IMR-90 (cell line): Measurements from ENCODE around the gene FTO. TPM values are rescaled to one million over a fixed set of nuclear protein-coding genes. Genes with fewer than 3 reads are reported as not detected.

Experiments used
- ATAC-seq: fragments of 200-7000 bp; cut with Tn5 transposase; 2 replicates; pipeline ENCODE4 v1.9.1; 2020; ENCODE audit warnings: low read depth, mild to moderate bottlenecking, moderate library complexity
- BruUV-seq: library from RNA; stranded (reverse); fragments of 400-500 nt; replicated peaks from 2 replicates; lab custom pipeline; 2021; lab: Mats Ljungman, UMichigan
- CTCF ChIA-PET: fragments of 300-600 bp; formaldehyde crosslinking; extraction: SDS; loops from one replicate; lab custom pipeline; 2021; ENCODE audit warnings: antibody characterized with exemption; lab: Yijun Ruan, JAX
- POLR2A ChIA-PET: fragments of 300-600 bp; sonication (Branson Sonifier 250); formaldehyde crosslinking; loops from one replicate; lab custom pipeline; 2022; ENCODE audit warnings: antibody characterized with exemption; ENCODE audit not compliant: unreplicated experiment; lab: Charles Lee
- DNase-seq: peaks from one replicate; pipeline ENCODE4 v3.0.0; 2013
- H2AFZ ChIP-seq: replicated peaks from 2 replicates; pipeline ENCODE3; 2013; ENCODE audit warnings: low read length, mild to moderate bottlenecking; ENCODE audit not compliant: poor library complexity
- H2AK5ac ChIP-seq: 2 replicates; pipeline ENCODE4 v1.6.1; 2013; ENCODE audit warnings: low read depth, low read length, inconsistent platforms
- H2AK9ac ChIP-seq: replicated peaks from 2 replicates; pipeline ENCODE3; 2013; ENCODE audit warnings: mild to moderate bottlenecking, low read depth, low read length, moderate library complexity; ENCODE audit not compliant: poor library complexity
- H2BK120ac ChIP-seq: 2 replicates; pipeline ENCODE4 v1.6.1; 2013; ENCODE audit warnings: low read depth, low read length, inconsistent platforms
- H2BK15ac ChIP-seq: 3 replicates; pipeline ENCODE4 v1.6.1; 2013; ENCODE audit warnings: low read depth, low read length, inconsistent platforms
- H2BK20ac ChIP-seq: 2 replicates; pipeline ENCODE4 v1.6.1; 2013; ENCODE audit warnings: low read depth, mild to moderate bottlenecking, inconsistent platforms, low read length, moderate library complexity
- H2BK5ac ChIP-seq: 2 replicates; pipeline ENCODE4 v1.6.1; 2013; ENCODE audit warnings: mild to moderate bottlenecking, low read depth, low read length, inconsistent platforms; ENCODE audit not compliant: poor library complexity, severe bottlenecking
- H3K14ac ChIP-seq: replicated peaks from 2 replicates; pipeline ENCODE4 v1.6.1; 2013; ENCODE audit warnings: low read depth, low read length, inconsistent platforms
- H3K18ac ChIP-seq: 2 replicates; pipeline ENCODE4 v1.6.1; 2013; ENCODE audit warnings: low read depth, low read length, control low read depth
- H3K23ac ChIP-seq: 2 replicates; pipeline ENCODE4 v1.6.1; 2013; ENCODE audit warnings: low read depth, low read length, inconsistent platforms
- H3K27ac ChIP-seq: 2 replicates; pipeline ENCODE4 v1.5.1; 2013; ENCODE audit warnings: mild to moderate bottlenecking, control low read depth, low read length; ENCODE audit not compliant: insufficient read depth
- H3K27me3 ChIP-seq: 2 replicates; pipeline ENCODE4 v1.6.1; 2013; ENCODE audit warnings: low read length; ENCODE audit not compliant: control insufficient read depth, insufficient read depth
- H3K36me3 ChIP-seq: 2 replicates; pipeline ENCODE4 v1.6.1; 2013; ENCODE audit warnings: low read length, mixed read lengths; ENCODE audit not compliant: control insufficient read depth, insufficient read depth
- H3K4ac ChIP-seq: 2 replicates; pipeline ENCODE4 v1.6.1; 2013; ENCODE audit warnings: low read depth, low read length, inconsistent platforms
- H3K4me1 ChIP-seq: 2 replicates; pipeline ENCODE4 v1.6.1; 2013; ENCODE audit warnings: low read length, mixed read lengths; ENCODE audit not compliant: control insufficient read depth, insufficient read depth
- H3K4me2 ChIP-seq: 2 replicates; pipeline ENCODE4 v1.6.1; 2013; ENCODE audit warnings: low read depth, mild to moderate bottlenecking, control low read depth, low read length, moderate library complexity
- H3K4me3 ChIP-seq: 2 replicates; pipeline ENCODE4 v1.5.1; 2013; ENCODE audit warnings: low read depth, mild to moderate bottlenecking, control low read depth, low read length, moderate library complexity; ENCODE audit not compliant: insufficient read depth
- H3K56ac ChIP-seq: 2 replicates; pipeline ENCODE4 v1.6.1; 2013; ENCODE audit warnings: low read length, inconsistent platforms; ENCODE audit not compliant: insufficient read depth; ENCODE audit errors: extremely low read depth
- H3K79me1 ChIP-seq, 2 experiments: 2 replicates each; pipeline ENCODE4 v1.6.1; 2013; ENCODE audit warnings: low read length in 2 of 2, inconsistent platforms in 1 of 2, low read depth in 1 of 2
- H3K9ac ChIP-seq: 2 replicates; pipeline ENCODE4 v1.6.1; 2013; ENCODE audit warnings: low read depth, low read length, control low read depth
- H3K9me1 ChIP-seq: 2 replicates; pipeline ENCODE4 v1.6.1; 2013; ENCODE audit warnings: low read length, inconsistent platforms; ENCODE audit not compliant: insufficient read depth
- H3K9me3 ChIP-seq: 2 replicates; pipeline ENCODE4 v1.6.1; 2013; ENCODE audit warnings: low read length; ENCODE audit not compliant: control insufficient read depth, insufficient read depth
- H4K20me1 ChIP-seq: 2 replicates; pipeline ENCODE4 v1.6.1; 2013; ENCODE audit warnings: low read length, inconsistent platforms; ENCODE audit not compliant: insufficient read depth
- H4K5ac ChIP-seq: 2 replicates; pipeline ENCODE4 v1.6.1; 2013; ENCODE audit warnings: mild to moderate bottlenecking, low read depth, low read length, control low read depth
- H4K8ac ChIP-seq, 2 experiments: 2 replicates each; pipeline ENCODE4 v1.6.1; 2013; ENCODE audit warnings: low read depth in 2 of 2, low read length in 2 of 2, control low read depth in 1 of 2, inconsistent platforms in 1 of 2
- H4K91ac ChIP-seq: 2 replicates; pipeline ENCODE4 v1.6.1; 2013; ENCODE audit warnings: low read depth, low read length, inconsistent platforms; ENCODE audit not compliant: insufficient read depth
- BHLHE40 ChIP-seq: fragments of 150-350 bp; IDR thresholded peaks from 2 replicates; pipeline ENCODE4 v1.6.1; 2016; ENCODE audit warnings: mild to moderate bottlenecking, low read depth, low read length
- CEBPB ChIP-seq: IDR thresholded peaks from 2 replicates; pipeline ENCODE4 v1.6.1; 2012; ENCODE audit warnings: low read depth, low read length, improper control_type of control experiment
- CHD1 ChIP-seq: IDR thresholded peaks from 2 replicates; pipeline ENCODE4 v1.6.1; 2012; ENCODE audit warnings: low read depth, low read length, improper control_type of control experiment
- CTCF ChIP-seq: conservative IDR thresholded peaks from 2 replicates; pipeline ENCODE4 v1.5.1; 2012; ENCODE audit warnings: mild to moderate bottlenecking, low read depth, low read length, improper control_type of control experiment
- ELK1 ChIP-seq: fragments of 150-350 bp; IDR thresholded peaks from 2 replicates; pipeline ENCODE4 v1.6.1; 2016; ENCODE audit warnings: low read depth, mild to moderate bottlenecking, low read length, moderate library complexity, borderline replicate concordance
- FOS ChIP-seq: fragments of 150-350 bp; IDR thresholded peaks from 2 replicates; pipeline ENCODE4 v1.6.1; 2016; ENCODE audit warnings: low read depth, low read length
- MAFK ChIP-seq: IDR thresholded peaks from 2 replicates; pipeline ENCODE4 v1.6.1; 2012; ENCODE audit warnings: low read depth, low read length, improper control_type of control experiment
- MAZ ChIP-seq: IDR thresholded peaks from 2 replicates; pipeline ENCODE4 v1.6.1; 2012; ENCODE audit warnings: low read depth, mild to moderate bottlenecking, low read length, improper control_type of control experiment, moderate library complexity, borderline replicate concordance
- MXI1 ChIP-seq: IDR thresholded peaks from 2 replicates; pipeline ENCODE4 v1.6.1; 2012; ENCODE audit warnings: low read depth, mild to moderate bottlenecking, low read length, moderate library complexity, borderline replicate concordance
- NFE2L2 ChIP-seq: fragments of 150-350 bp; IDR thresholded peaks from 2 replicates; pipeline ENCODE4 v1.6.1; 2016; ENCODE audit warnings: low read depth, mild to moderate bottlenecking, low read length
- POLR2A ChIP-seq: IDR thresholded peaks from 2 replicates; pipeline ENCODE4 v1.6.1; 2012; ENCODE audit warnings: mild to moderate bottlenecking, low read depth, low read length
- RAD21 ChIP-seq: IDR thresholded peaks from 2 replicates; pipeline ENCODE4 v1.6.1; 2012; ENCODE audit warnings: low read length, improper control_type of control experiment
- RCOR1 ChIP-seq: IDR thresholded peaks from 2 replicates; pipeline ENCODE4 v1.6.1; 2012; ENCODE audit warnings: mild to moderate bottlenecking, low read length, improper control_type of control experiment; ENCODE audit not compliant: insufficient replicate concordance
- RFX5 ChIP-seq: IDR thresholded peaks from 2 replicates; pipeline ENCODE4 v1.8.0; 2012; ENCODE audit warnings: low read depth, mild to moderate bottlenecking, low read length, moderate library complexity
- SMC3 ChIP-seq: fragments of 150-350 bp; IDR thresholded peaks from 2 replicates; pipeline ENCODE4 v1.6.1; 2016; ENCODE audit warnings: low read depth, mild to moderate bottlenecking, antibody characterized with exemption, low read length, moderate library complexity
- USF2 ChIP-seq: fragments of 150-350 bp; IDR thresholded peaks from 2 replicates; pipeline ENCODE4 v1.6.1; 2017; ENCODE audit warnings: mild to moderate bottlenecking, antibody characterized with exemption, low read length, low read depth
- WGBS, 2 experiments: methylation state at CpG; one replicate each; pipeline versions ENCODE4 v1.1.5 to v1.1.7; 2013; ENCODE audit warnings: missing lambda C conversion rate in 2 of 2; ENCODE audit not compliant: insufficient read length in 1 of 2; ENCODE audit errors: extremely low coverage in 2 of 2; 5-methylcytosine and 5-hydroxymethylcytosine counted together
- dilution Hi-C: fragments of 300-500 bp; cut with HindIII; formaldehyde crosslinking; loops from one replicate; pipeline ENCODE4 v1.14.3; 2018; ENCODE audit warnings: low sequenced_read_pairs; ENCODE audit not compliant: unreplicated experiment
- in situ Hi-C: fragments of 300-500 bp; cut with MboI; formaldehyde crosslinking; loops from 3 replicates; pipeline ENCODE4 v1.14.3; 2019; ENCODE audit warnings: low sequenced_read_pairs, inconsistent platforms, mixed read lengths
- intact Hi-C: fragments of 100-400 bp; cut with micrococcal nuclease; formaldehyde crosslinking; loops from 2 replicates; pipeline ENCODE4 v1.10.0; 2022
- polyA plus RNA-seq, 3 experiments: library from polyadenylated mRNA; depleted of rRNA; stranded (reverse); fragments of >200 nt; gene quantifications; 2 replicates each; pipeline ENCODE4 v1.2.3, GENCODE V29; 2012; ENCODE audit warnings: low replicate concordance in 1 of 3
- total RNA-seq: library from RNA; depleted of rRNA; stranded (reverse); fragments of >200 nt; gene quantifications from 2 replicates; pipeline ENCODE4 v1.2.3, GENCODE V29; 2012

The FTO gene
- total and polyA plus RNA-seq, 2 of the 4 experiments (the other 2 are of a cell fraction): 70.3 to 132 TPM

GRCh38 chr16:54200161-54200534 lies 496.2 kb downstream of the FTO start:
- WGBS, 2 experiments: no CpG with 5 or more reads among the region's 3 CpGs
- Histone ChIP-seq H3K14ac (no peak overlapping the region), H3K27me3 (peaks cover 14% of the 10 kb centered on the region; the same call in 1 of the 2 replicates), H3K56ac (no peak overlapping the region), H2BK5ac (no peak overlapping the region), H3K36me3 (no peaks in the 10 kb centered on the region), H3K9me3 (no peaks in the 10 kb centered on the region), H4K20me1 (no peaks in the 10 kb centered on the region), H3K79me1 (no peaks in the 10 kb centered on the region), H2AK9ac (no peak overlapping the region), H3K9me1 (no peaks in the 10 kb centered on the region), H4K8ac (no peak overlapping the region), H4K91ac (no peak overlapping the region), H2BK20ac (no peak overlapping the region), H3K18ac (no peak overlapping the region), H3K4me3 (no peak overlapping the region), H2BK15ac (no peak overlapping the region), H3K27ac (no peak overlapping the region), H3K4me1 (no peaks in the 10 kb centered on the region), H4K5ac (no peak overlapping the region), H3K23ac (no peak overlapping the region), H2AK5ac (no peak overlapping the region), H2BK120ac (no peak overlapping the region), H3K9ac (no peak overlapping the region), H2AFZ (no peak overlapping the region), H3K4ac (no peak overlapping the region), H3K4me2 (no peak overlapping the region)
- TF ChIP-seq ELK1 (no peak), RFX5 (no peak), RAD21 (no peak), CHD1 (no peak), MAZ (no peak), BHLHE40 (no peak), USF2 (no peak), MXI1 (no peak), NFE2L2 (no peak), POLR2A (no peak), RCOR1 (no peak), SMC3 (no peak), FOS (no peak), CEBPB (no peak), MAFK (no peak), CTCF (no peak)
- intact Hi-C loops: no loop called here
- ChIA-PET POLR2A (no interaction called here), CTCF (no interaction called here)
- no TSS peak for BruUV-seq
- in situ Hi-C loops: no loop called here
- dilution Hi-C loops: no loop called here
- DNase-seq: no peak
- no peak for ATAC-seq
